Measurements from ENCODE around the gene WNT2.

- no peak for TF ChIP-seq CTCF (IDR thresholded peaks at IDR 0.05; ENCODE audit: insufficient read depth, low read depth, low read length)
- no peak for TF ChIP-seq EZH2 (IDR thresholded peaks at IDR 0.05; ENCODE audit: insufficient read depth, low read length)
These were observed 24.6 kb upstream of the WNT2 start for GRCh38 chr7:117347480-117347879.
